SK-N-SH treated with all-trans-retinoic acid at 6 μM for 48 hours (cell line): ENCODE data around the gene ENSA.
"Not testable (repeated sequence)": the region's sequence is repeated elsewhere in the genome, so short reads cannot be mapped to it uniquely, and the experiment has no call there.

Experiments
- ATAC-seq: fragments of 200-7000 bp; cut with Tn5 transposase; 3 replicates; pipeline ENCODE4 v1.9.1; 2020; ENCODE audit warnings: mild to moderate bottlenecking, moderate library complexity
- ARNTL ChIP-seq: fragments of 450-650 bp; formaldehyde crosslinking; IDR thresholded peaks from 2 replicates; pipeline ENCODE4 v1.5.0; 2020; ENCODE audit warnings: low read depth, mild to moderate bottlenecking, moderate library complexity, borderline replicate concordance
- BACH2 ChIP-seq: fragments of 250-450 bp; sonication (Bioruptor Pico); IDR thresholded peaks from 2 replicates; pipeline ENCODE4 v1.9.0; 2021; ENCODE audit warnings: mild to moderate bottlenecking, borderline replicate concordance
- CSDC2 ChIP-seq: fragments of 250-450 bp; sonication (Bioruptor Pico); IDR thresholded peaks from 2 replicates; pipeline ENCODE4 v1.5.0; 2020; ENCODE audit warnings: mild to moderate bottlenecking, moderate library complexity
- GLIS3 ChIP-seq: fragments of 250-450 bp; sonication (Bioruptor Pico); IDR thresholded peaks from 2 replicates; pipeline ENCODE4 v1.5.0; 2020; ENCODE audit warnings: mild to moderate bottlenecking, moderate library complexity
- OSR1 ChIP-seq: fragments of 250-450 bp; sonication (Bioruptor Pico); IDR thresholded peaks from 2 replicates; pipeline ENCODE4 v1.8.0; 2022; ENCODE audit warnings: moderate library complexity, mild to moderate bottlenecking, inconsistent platforms
- PATZ1 ChIP-seq: fragments of 250-450 bp; sonication (Bioruptor Pico); IDR thresholded peaks from 2 replicates; pipeline ENCODE4 v1.8.0; 2020; ENCODE audit warnings: mild to moderate bottlenecking, moderate library complexity, borderline replicate concordance
- RARB ChIP-seq: fragments of 250-450 bp; sonication (Bioruptor Pico); IDR thresholded peaks from 2 replicates; pipeline ENCODE4 v1.8.0; 2021; ENCODE audit warnings: mild to moderate bottlenecking, moderate library complexity
- TCF4 ChIP-seq: fragments of 250-450 bp; sonication (Bioruptor Pico); IDR thresholded peaks from 2 replicates; pipeline ENCODE4 v1.8.0; 2021; ENCODE audit warnings: mild to moderate bottlenecking, moderate library complexity, borderline replicate concordance
- TOX ChIP-seq: fragments of 250-450 bp; sonication (Bioruptor Pico); IDR thresholded peaks from 2 replicates; pipeline ENCODE4 v1.8.0; 2021; ENCODE audit warnings: mild to moderate bottlenecking, moderate library complexity, borderline replicate concordance
- ZC3H10 ChIP-seq: fragments of 250-450 bp; sonication (Bioruptor Pico); IDR thresholded peaks from 2 replicates; pipeline ENCODE4 v1.5.1; 2021; ENCODE audit warnings: mild to moderate bottlenecking, moderate library complexity
- ZFP3 ChIP-seq: fragments of 250-450 bp; sonication (Bioruptor Pico); IDR thresholded peaks from 2 replicates; pipeline ENCODE4 v1.5.0; 2020; ENCODE audit warnings: mild to moderate bottlenecking, moderate library complexity
- ZFP30 ChIP-seq: fragments of 450-650 bp; formaldehyde crosslinking; IDR thresholded peaks from 2 replicates; pipeline ENCODE4 v1.5.0; 2022; ENCODE audit warnings: mild to moderate bottlenecking, moderate library complexity
- ZNF565 ChIP-seq: fragments of 450-650 bp; formaldehyde crosslinking; conservative IDR thresholded peaks from 2 replicates; pipeline ENCODE4 v1.5.0; 2020; ENCODE audit warnings: low read depth, mild to moderate bottlenecking, moderate library complexity
- ZNF70 ChIP-seq: fragments of 450-650 bp; formaldehyde crosslinking; IDR thresholded peaks from 2 replicates; pipeline ENCODE4 v1.5.0; 2020; ENCODE audit warnings: mild to moderate bottlenecking, moderate library complexity
- ZNF8 ChIP-seq: fragments of 450-650 bp; formaldehyde crosslinking; IDR thresholded peaks from 2 replicates; pipeline ENCODE4 v1.5.0; 2020; ENCODE audit warnings: mild to moderate bottlenecking, moderate library complexity
- TF ChIP-seq, protein P1 (sequence below): fragments of 250-450 bp; sonication (Bioruptor Pico); IDR thresholded peaks from 2 replicates; pipeline ENCODE4 v1.5.1; 2020; ENCODE audit warnings: low read depth, mild to moderate bottlenecking, moderate library complexity
- TF ChIP-seq, protein P2 (sequence below): fragments of 250-450 bp; sonication (Bioruptor Pico); IDR thresholded peaks from 2 replicates; pipeline ENCODE4 v1.8.0; 2021; ENCODE audit warnings: low read depth, mild to moderate bottlenecking, moderate library complexity, borderline replicate concordance
- TF ChIP-seq, protein P3 (sequence below): fragments of 250-450 bp; sonication (Bioruptor Pico); IDR thresholded peaks from 2 replicates; pipeline ENCODE4 v1.5.1; 2021; ENCODE audit warnings: mild to moderate bottlenecking, moderate library complexity

Gene ENSA

DNA sequence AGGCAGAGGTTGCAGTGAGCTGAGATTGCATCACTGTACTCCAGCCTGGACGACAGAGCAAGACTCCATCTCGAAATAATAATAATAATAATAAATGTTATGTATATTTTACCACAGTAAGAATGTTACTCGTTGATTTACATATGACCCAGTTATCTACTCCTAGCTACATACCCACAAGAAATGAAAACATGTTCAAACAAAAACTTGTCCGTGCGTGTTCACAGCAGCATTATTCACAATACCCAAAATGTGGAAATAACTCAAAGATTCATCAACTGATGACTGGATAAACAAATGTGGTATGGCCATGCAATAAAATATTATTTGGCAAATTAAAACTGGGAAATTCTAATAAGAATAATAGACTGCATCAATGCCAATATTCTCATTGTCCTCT is 31.7 kb upstream of the ENSA start:
- TF ChIP-seq TOX (CRISPR knock-in tag), result no peak
- no peak for TF ChIP-seq TCF4 (CRISPR knock-in tag)
- no peak for TF ChIP-seq PATZ1
- no peak for TF ChIP-seq ARNTL (CRISPR knock-in tag)
- no peak for TF ChIP-seq ZFP3 (CRISPR knock-in tag)
- TF ChIP-seq, protein P1, sequence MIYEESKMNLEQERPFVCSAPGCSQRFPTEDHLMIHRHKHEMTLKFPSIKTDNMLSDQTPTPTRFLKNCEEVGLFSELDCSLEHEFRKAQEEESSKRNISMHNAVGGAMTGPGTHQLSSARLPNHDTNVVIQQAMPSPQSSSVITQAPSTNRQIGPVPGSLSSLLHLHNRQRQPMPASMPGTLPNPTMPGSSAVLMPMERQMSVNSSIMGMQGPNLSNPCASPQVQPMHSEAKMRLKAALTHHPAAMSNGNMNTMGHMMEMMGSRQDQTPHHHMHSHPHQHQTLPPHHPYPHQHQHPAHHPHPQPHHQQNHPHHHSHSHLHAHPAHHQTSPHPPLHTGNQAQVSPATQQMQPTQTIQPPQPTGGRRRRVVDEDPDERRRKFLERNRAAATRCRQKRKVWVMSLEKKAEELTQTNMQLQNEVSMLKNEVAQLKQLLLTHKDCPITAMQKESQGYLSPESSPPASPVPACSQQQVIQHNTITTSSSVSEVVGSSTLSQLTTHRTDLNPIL (CRISPR knock-in tag), result no peak
- no peak for TF ChIP-seq ZNF8 (CRISPR knock-in tag)
- TF ChIP-seq, protein P2, sequence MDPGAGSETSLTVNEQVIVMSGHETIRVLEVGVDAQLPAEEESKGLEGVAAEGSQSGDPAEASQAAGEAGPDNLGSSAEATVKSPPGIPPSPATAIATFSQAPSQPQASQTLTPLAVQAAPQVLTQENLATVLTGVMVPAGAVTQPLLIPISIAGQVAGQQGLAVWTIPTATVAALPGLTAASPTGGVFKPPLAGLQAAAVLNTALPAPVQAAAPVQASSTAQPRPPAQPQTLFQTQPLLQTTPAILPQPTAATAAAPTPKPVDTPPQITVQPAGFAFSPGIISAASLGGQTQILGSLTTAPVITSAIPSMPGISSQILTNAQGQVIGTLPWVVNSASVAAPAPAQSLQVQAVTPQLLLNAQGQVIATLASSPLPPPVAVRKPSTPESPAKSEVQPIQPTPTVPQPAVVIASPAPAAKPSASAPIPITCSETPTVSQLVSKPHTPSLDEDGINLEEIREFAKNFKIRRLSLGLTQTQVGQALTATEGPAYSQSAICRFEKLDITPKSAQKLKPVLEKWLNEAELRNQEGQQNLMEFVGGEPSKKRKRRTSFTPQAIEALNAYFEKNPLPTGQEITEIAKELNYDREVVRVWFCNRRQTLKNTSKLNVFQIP (CRISPR knock-in tag), result no peak
- TF ChIP-seq, protein P3, sequence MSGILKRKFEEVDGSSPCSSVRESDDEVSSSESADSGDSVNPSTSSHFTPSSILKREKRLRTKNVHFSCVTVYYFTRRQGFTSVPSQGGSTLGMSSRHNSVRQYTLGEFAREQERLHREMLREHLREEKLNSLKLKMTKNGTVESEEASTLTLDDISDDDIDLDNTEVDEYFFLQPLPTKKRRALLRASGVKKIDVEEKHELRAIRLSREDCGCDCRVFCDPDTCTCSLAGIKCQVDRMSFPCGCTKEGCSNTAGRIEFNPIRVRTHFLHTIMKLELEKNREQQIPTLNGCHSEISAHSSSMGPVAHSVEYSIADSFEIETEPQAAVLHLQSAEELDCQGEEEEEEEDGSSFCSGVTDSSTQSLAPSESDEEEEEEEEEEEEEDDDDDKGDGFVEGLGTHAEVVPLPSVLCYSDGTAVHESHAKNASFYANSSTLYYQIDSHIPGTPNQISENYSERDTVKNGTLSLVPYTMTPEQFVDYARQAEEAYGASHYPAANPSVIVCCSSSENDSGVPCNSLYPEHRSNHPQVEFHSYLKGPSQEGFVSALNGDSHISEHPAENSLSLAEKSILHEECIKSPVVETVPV (CRISPR knock-in tag), result no peak
- TF ChIP-seq ZFP30, result no peak
- TF ChIP-seq RARB (CRISPR knock-in tag), result no peak
- TF ChIP-seq BACH2, result no peak

DNA sequence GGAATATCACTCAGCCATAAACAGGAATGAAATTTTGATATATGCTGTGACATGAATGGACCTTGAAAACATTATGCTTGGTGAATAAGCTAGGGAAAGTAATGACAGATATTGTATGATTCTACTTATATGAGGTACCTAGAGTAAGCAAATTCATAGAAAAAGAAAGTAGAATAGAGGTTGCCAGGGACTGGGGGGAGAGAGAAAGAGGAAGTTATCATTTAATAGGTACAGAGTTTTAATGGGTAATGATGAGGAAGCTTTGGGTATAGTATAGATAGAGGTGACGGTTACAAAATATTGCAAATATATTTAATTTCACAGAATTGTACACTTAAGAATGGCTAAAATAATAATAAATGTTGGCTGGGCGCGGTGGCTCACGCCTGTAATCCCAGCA is 31.2 kb upstream of the ENSA start:
- no peak for ATAC-seq

More for the DNA sequence above, 31.7 kb upstream of the ENSA start:
- ATAC-seq, result no peak

DNA sequence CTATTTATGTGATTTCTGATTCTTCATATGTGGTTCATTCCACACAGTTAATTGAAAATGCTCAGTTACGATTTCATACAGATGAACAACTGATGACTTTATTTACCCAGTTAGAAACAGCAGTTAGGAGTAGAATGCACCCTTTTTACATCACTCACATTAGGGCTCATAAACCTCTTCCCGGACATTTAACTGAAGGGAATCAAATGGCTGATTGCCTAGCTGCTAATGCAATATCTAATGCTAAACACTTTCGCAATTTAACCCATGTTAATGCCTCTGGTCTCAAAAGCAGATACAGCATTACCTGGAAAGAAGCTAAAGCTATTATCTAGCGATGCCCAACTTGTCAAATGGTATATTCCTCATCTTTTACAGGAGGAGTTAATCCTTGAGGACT is 27.7 kb upstream of the ENSA start:
- ATAC-seq, result not testable (repeated sequence)

More for the DNA sequence above, 31.2 kb upstream of the ENSA start:
- no peak for TF ChIP-seq PATZ1
- no peak for TF ChIP-seq ZC3H10 (CRISPR knock-in tag)
- TF ChIP-seq TOX (CRISPR knock-in tag), result no peak
- no peak for TF ChIP-seq ZNF70 (CRISPR knock-in tag)
- TF ChIP-seq ZNF565 (CRISPR knock-in tag), result no peak
- TF ChIP-seq CSDC2 (CRISPR knock-in tag), result no peak
- TF ChIP-seq ZFP30, result no peak
- no peak for TF ChIP-seq ARNTL (CRISPR knock-in tag)
- TF ChIP-seq, protein P1 (CRISPR knock-in tag), result no peak
- TF ChIP-seq ZNF8 (CRISPR knock-in tag), result no peak
- TF ChIP-seq GLIS3 (CRISPR knock-in tag), result no peak

GRCh38 chr1:150654635-150655034 is 25.2 kb upstream of the ENSA start:
- not testable (repeated sequence) for ATAC-seq

- TF ChIP-seq OSR1 (CRISPR knock-in tag) (no peak), ZC3H10 (CRISPR knock-in tag) (no peak), CSDC2 (CRISPR knock-in tag) (no peak)
- TF ChIP-seq, all 23 proteins: peak for 0
- peak; percentile 22; the same call in 1 of the 3 replicates for ATAC-seq
Observed at GRCh38 chr1:150650193-150650592, 20.8 kb upstream of the ENSA start.
